WERI-Rb-1 (cell line): ENCODE results near the gene CRYBG1.

Experiments
- DNase-seq: peaks from one replicate; pipeline ENCODE4 v3.0.0-alpha.2; 2020
- H3K27ac ChIP-seq: fragments of 250-450 bp; sonication (Bioruptor Pico); 2 replicates; pipeline ENCODE4 v1.5.1; 2020; ENCODE audit warnings: mild to moderate bottlenecking, moderate library complexity
- H3K27me3 ChIP-seq: fragments of 250-450 bp; sonication (Bioruptor Pico); 2 replicates; pipeline ENCODE4 v1.5.1; 2021; ENCODE audit warnings: mild to moderate bottlenecking, low read depth, moderate library complexity; ENCODE audit not compliant: insufficient read depth, severe bottlenecking
- H3K36me3 ChIP-seq: fragments of 250-450 bp; sonication (Bioruptor Pico); 2 replicates; pipeline ENCODE4 v1.5.1; 2020; ENCODE audit warnings: mild to moderate bottlenecking, moderate library complexity
- H3K4me3 ChIP-seq: 2 replicates; pipeline ENCODE4 v1.5.1; 2011; ENCODE audit warnings: low read depth, mild to moderate bottlenecking, control low read depth, low read length
- H3K9me3 ChIP-seq: fragments of 250-450 bp; sonication (Bioruptor Pico); 2 replicates; pipeline ENCODE4 v1.5.1; 2021; ENCODE audit warnings: mild to moderate bottlenecking, moderate library complexity; ENCODE audit not compliant: severe bottlenecking
- TF ChIP-seq, protein P1 (sequence below): IDR thresholded peaks from 2 replicates; pipeline ENCODE4 v1.5.1; 2011; ENCODE audit warnings: low read depth, mild to moderate bottlenecking, control low read depth, inconsistent platforms, low read length

Gene CRYBG1

DNA sequence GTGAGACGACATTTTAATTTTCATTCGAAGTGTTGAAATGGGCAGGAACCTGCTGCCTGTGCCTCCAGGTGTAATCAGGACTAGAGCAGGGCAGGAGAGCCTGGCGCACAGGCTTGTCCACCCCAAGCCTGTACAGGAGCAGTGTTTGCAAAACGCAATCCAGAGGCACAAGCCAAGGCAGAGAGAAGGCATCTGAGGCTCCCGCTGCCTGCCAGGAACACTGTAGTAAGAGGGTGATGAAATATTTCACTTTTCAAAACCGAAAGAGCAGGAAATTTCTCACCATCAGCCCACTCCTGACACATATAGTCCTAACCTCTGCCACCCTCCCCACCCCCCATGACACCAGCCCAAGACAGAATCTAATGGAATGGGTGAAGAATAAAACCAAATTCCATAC lies 136.3 kb downstream of the CRYBG1 start:
- no peaks in the 10 kb centered on the region for H3K36me3 ChIP-seq
- DNase-seq: no peak
- no peak overlapping the region for H3K27ac ChIP-seq
- no peaks in the 10 kb centered on the region for H3K27me3 ChIP-seq
- H3K9me3 ChIP-seq: no peaks in the 10 kb centered on the region
- no peak overlapping the region for H3K4me3 ChIP-seq
- TF ChIP-seq, protein P1, sequence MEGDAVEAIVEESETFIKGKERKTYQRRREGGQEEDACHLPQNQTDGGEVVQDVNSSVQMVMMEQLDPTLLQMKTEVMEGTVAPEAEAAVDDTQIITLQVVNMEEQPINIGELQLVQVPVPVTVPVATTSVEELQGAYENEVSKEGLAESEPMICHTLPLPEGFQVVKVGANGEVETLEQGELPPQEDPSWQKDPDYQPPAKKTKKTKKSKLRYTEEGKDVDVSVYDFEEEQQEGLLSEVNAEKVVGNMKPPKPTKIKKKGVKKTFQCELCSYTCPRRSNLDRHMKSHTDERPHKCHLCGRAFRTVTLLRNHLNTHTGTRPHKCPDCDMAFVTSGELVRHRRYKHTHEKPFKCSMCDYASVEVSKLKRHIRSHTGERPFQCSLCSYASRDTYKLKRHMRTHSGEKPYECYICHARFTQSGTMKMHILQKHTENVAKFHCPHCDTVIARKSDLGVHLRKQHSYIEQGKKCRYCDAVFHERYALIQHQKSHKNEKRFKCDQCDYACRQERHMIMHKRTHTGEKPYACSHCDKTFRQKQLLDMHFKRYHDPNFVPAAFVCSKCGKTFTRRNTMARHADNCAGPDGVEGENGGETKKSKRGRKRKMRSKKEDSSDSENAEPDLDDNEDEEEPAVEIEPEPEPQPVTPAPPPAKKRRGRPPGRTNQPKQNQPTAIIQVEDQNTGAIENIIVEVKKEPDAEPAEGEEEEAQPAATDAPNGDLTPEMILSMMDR: no peak

DNA sequence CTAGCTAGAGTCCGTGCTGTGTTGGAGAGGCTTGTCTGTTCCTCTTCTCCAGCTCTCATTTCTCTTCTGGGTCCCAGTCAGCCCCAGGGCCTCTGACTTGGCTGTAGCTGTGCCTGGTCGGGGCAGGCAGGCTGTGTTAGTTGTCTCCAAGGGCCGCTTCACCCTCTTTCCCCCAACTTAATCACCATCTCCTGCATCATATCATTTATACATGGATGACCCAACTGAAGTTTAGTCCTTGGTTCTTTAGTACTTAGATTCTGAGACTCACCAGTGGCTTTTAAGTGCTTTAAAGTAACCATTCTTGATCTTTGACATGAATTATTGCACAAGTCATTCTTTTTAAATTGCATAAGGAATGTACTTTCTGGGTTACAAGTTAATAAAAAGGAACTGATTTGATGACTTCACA lies 141.4 kb downstream of the CRYBG1 start:
- Histone ChIP-seq H3K27ac (no peak overlapping the region), H3K4me3 (no peak overlapping the region)

DNA sequence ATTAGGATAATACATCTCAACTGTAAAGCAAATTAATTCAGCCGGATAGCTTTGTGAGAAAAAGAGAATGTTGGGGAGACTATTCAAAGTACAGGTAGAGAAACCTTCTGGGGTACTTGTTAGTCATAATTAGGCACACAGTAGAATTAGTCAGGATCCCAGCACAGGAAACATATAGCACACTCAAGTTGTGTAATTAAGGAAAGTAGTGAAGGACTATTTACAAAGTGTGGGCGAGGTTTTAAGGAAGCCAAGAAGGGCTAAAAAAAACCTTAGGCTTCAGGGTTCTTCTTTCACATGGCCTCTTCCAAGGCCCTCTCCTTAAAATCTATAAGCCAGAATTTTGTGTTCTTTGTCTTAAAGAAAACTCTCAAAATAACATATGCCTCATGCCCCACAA lies 142.0 kb downstream of the CRYBG1 start:
- no peaks in the 10 kb centered on the region for H3K27me3 ChIP-seq
- H3K4me3 ChIP-seq: no peak overlapping the region
- TF ChIP-seq, protein P1: no peak
- no peak overlapping the region for H3K27ac ChIP-seq
- DNase-seq: no peak
- no peaks in the 10 kb centered on the region for H3K9me3 ChIP-seq
- no peaks in the 10 kb centered on the region for H3K36me3 ChIP-seq

More for the DNA sequence above, 141.4 kb downstream of the CRYBG1 start:
- H3K36me3 ChIP-seq: no peaks in the 10 kb centered on the region
- DNase-seq: no peak
- no peaks in the 10 kb centered on the region for H3K9me3 ChIP-seq
- TF ChIP-seq, protein P1: no peak
- no peaks in the 10 kb centered on the region for H3K27me3 ChIP-seq

- TF ChIP-seq, protein P1: no peak
- Histone ChIP-seq H3K27ac (no peak overlapping the region), H3K9me3 (no peaks in the 10 kb centered on the region), H3K27me3 (peaks cover 30% of the 10 kb centered on the region), H3K36me3 (no peaks in the 10 kb centered on the region), H3K4me3 (no peak overlapping the region)
- DNase-seq: no peak
Observed at GRCh38 chr6:106508277-106508676, 147.8 kb downstream of the CRYBG1 start.

GRCh38 chr6:106508834-106509233 lies 148.3 kb downstream of the CRYBG1 start:
- Histone ChIP-seq H3K36me3 (no peaks in the 10 kb centered on the region), H3K27me3 (peaks cover 30% of the 10 kb centered on the region), H3K27ac (no peak overlapping the region), H3K9me3 (no peaks in the 10 kb centered on the region), H3K4me3 (no peak overlapping the region)
- TF ChIP-seq, protein P1: no peak
- no peak for DNase-seq

- no peak overlapping the region for H3K27ac ChIP-seq
Observed at GRCh38 chr6:106509420-106510089, 149.0 kb downstream of the CRYBG1 start.

More at GRCh38 chr6:106509420-106510089, 149.0 kb downstream of the CRYBG1 start:
- Histone ChIP-seq H3K27me3 (peaks cover 30% of the 10 kb centered on the region), H3K4me3 (peak overlapping the region; percentile 57), H3K36me3 (no peaks in the 10 kb centered on the region), H3K9me3 (no peaks in the 10 kb centered on the region)
- TF ChIP-seq, protein P1: 0 out of 2 replicates have a peak, but pooled peaks have one; percentile 23
- DNase-seq: peak; percentile 35
